ENCODE results near the gene DIS3L2. TPM values are rescaled to one million over a fixed set of nuclear protein-coding genes. Genes with fewer than 3 reads are reported as not detected.
A peak's percentile ranks its signal among the peaks of the same experiment; 100 is the strongest.

Gene DIS3L2
- total RNA-seq, 1 donor from 2014 or later = 17.1 TPM

GRCh38 chr2:231951452-231952035, 10.0 kb upstream of the DIS3L2 start:
- DNase-seq (ENCODE audit: low read depth, low spot score) = no peak

- DNase-seq (ENCODE audit: low read depth, low spot score) = no peak
These were observed 5.6 kb upstream of the DIS3L2 start for GRCh38 chr2:231955758-231956472.

- no peak for DNase-seq (ENCODE audit: low read depth, low spot score)
These were observed 3.4 kb upstream of the DIS3L2 start for GRCh38 chr2:231957913-231958763.

- DNase-seq (ENCODE audit: low read depth, low spot score) = no peak
These were observed 634 bp upstream of the DIS3L2 start for GRCh38 chr2:231960810-231961348.

GRCh38 chr2:231965102-231965501, 3.6 kb downstream of the DIS3L2 start:
- no peak for DNase-seq (ENCODE audit: low read depth, low spot score)

- DNase-seq (ENCODE audit: low read depth, low spot score) = no peak
These were observed 5.4 kb downstream of the DIS3L2 start for GRCh38 chr2:231966886-231967285.

- DNase-seq (ENCODE audit: low read depth, low spot score) = no peak
These were observed 7.3 kb downstream of the DIS3L2 start for GRCh38 chr2:231968820-231969219.

- DNase-seq (ENCODE audit: low read depth, low spot score) = no peak
These were observed 8.9 kb downstream of the DIS3L2 start for GRCh38 chr2:231970461-231970860.

GRCh38 chr2:231975001-231975400, 13.5 kb downstream of the DIS3L2 start:
- no peak for DNase-seq (ENCODE audit: low read depth, low spot score)

GRCh38 chr2:231977430-231977829, 15.9 kb downstream of the DIS3L2 start:
- DNase-seq (ENCODE audit: low read depth, low spot score) = no peak

- DNase-seq (ENCODE audit: low read depth, low spot score) = no peak
These were observed 23.5 kb downstream of the DIS3L2 start for GRCh38 chr2:231984992-231985391.

- DNase-seq (ENCODE audit: low read depth, low spot score) = no peak
These were observed 24.3 kb downstream of the DIS3L2 start for GRCh38 chr2:231985823-231986261.

GRCh38 chr2:231987124-231987727, 25.7 kb downstream of the DIS3L2 start:
- DNase-seq (ENCODE audit: low read depth, low spot score) = no peak

- no peak for DNase-seq (ENCODE audit: low read depth, low spot score)
These were observed 26.8 kb downstream of the DIS3L2 start for GRCh38 chr2:231988179-231988866.

GRCh38 chr2:231991664-231992063, 30.2 kb downstream of the DIS3L2 start:
- peak; percentile 4 for DNase-seq (ENCODE audit: low read depth, low spot score)

GRCh38 chr2:231992888-231993287, 31.4 kb downstream of the DIS3L2 start:
- DNase-seq (ENCODE audit: low read depth, low spot score) = no peak

GRCh38 chr2:231996797-231997540, 35.5 kb downstream of the DIS3L2 start:
- no peak for DNase-seq (ENCODE audit: low read depth, low spot score)

- DNase-seq (ENCODE audit: low read depth, low spot score) = no peak
These were observed 36.5 kb downstream of the DIS3L2 start for GRCh38 chr2:231998046-231998445.

GRCh38 chr2:232000439-232000838, 38.9 kb downstream of the DIS3L2 start:
- no peak for DNase-seq (ENCODE audit: low read depth, low spot score)

- no peak for DNase-seq (ENCODE audit: low read depth, low spot score)
These were observed 39.6 kb downstream of the DIS3L2 start for GRCh38 chr2:232001073-232001472.

All from pulmonary artery endothelial cell (primary cell).